Kasumi-1 (cell line): Measurements from ENCODE around the gene CPS1.

Experiments
- DNase-seq, 2 experiments: peaks; one replicate each; lab custom pipeline; 2025; lab: John Stamatoyannopoulos, UW

CPS1 gene

DNA sequence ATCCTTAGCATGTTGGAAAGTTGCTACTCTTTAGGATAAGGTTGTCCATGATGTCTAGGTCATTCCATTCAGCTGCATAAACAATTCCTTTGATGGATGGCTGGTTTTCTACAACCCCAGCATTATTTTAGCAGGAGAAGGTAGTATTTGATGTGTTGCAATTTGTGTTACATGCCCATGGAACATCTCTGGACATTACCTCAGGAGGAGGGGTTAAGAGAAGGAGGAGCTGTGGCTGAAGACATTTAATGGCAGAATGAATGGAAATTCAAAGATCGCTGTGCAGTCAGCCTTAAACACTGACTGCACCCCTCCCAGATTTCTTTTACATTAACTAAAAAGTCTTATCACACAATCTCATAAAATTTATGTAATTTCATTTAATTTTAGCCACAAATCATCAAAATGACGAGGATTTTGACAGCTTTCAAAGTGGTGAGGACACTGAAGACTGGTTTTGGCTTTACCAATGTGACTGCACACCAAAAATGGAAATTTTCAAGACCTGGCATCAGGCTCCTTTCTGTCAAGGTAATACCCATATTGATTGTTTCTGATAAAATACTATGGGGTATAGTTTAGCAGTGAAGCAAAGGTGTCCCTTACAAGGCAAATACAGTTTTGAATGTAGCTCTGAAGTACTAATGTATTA is at the start of gene CPS1:
Gene CPS1, plus strand, starts transcription at position 271 of the 652 bp plus-strand sequence. Its CDS starts 135 bp downstream, at position 406.
- DNase-seq = no peak

DNA sequence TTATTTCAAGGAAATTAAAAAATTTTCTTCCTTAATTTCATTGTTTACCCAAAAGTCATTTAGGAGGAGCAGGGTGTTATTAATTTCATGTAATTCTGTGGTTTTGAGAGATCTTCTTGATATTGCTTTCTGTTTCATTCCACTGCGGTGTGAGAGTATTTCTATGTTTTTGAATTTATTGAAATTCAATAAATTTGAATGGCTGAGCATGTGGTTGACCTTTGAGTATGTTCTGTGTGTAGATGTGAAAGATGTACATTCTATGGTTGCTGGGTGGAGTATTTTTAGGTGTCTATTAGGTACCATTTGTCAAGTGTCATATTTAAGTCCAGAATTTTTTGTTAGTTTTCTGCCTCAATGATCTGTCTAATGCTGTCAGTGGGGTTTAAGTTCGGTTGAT is 40.5 kb upstream of the CPS1 start:
- DNase-seq = no peak

DNA sequence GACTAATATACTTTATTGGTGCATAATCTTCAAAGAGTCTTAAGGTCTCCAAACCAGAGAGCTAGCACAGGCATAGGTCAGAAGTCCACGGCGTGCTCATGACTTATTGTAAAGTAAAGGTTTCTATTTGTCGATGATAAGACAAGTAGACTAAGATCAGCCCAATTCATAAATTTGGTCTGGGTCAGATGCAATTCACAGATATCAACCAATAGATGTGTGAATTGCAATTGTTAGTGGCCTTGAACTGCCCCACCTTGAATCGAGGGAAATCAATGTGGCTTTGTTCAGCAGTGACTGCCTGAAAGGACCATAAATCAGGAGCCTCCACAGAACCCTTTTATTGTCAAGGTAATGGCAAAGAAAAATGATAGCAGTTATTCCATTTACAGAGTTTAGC is 39.1 kb upstream of the CPS1 start:
- DNase-seq = no peak

DNA sequence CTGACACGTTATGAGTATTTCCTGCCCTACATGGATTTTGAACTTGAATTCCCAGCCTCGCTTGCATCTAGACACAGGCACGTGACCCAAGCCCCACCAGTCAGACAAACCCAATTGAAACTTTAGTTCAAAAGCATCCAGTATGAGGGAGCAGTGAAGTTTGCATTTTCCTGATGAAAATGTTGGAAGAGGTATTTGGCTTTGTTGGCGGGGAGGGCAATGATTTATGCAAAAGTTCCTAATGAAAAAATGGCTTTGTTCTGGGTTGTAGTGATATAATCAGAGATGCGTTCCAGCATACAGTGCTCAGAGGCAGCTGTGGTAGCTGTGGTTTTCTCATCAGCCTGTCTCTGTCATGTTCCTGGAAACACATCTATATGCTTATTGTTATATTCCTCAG is 36.8 kb upstream of the CPS1 start:
- DNase-seq = no peak

DNA sequence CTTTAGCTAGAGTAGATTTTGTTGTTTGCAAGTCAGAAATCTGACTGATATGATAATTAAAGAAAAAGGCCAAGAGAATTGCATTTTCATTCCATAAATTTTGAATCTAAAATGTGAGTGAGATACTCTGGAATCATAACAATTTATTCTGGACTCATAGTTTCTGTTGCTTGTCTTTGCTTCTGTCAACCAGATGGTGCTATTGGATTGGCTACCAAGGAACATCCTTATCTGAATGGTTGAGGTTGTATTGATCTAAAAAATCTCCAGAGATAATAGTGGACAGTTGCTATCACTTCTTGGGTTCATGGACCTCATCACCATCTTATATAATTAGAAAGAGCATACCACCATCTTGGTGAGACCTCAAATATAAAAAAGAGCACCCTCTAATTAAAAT is 34.0 kb upstream of the CPS1 start:
- no peak for DNase-seq

DNA sequence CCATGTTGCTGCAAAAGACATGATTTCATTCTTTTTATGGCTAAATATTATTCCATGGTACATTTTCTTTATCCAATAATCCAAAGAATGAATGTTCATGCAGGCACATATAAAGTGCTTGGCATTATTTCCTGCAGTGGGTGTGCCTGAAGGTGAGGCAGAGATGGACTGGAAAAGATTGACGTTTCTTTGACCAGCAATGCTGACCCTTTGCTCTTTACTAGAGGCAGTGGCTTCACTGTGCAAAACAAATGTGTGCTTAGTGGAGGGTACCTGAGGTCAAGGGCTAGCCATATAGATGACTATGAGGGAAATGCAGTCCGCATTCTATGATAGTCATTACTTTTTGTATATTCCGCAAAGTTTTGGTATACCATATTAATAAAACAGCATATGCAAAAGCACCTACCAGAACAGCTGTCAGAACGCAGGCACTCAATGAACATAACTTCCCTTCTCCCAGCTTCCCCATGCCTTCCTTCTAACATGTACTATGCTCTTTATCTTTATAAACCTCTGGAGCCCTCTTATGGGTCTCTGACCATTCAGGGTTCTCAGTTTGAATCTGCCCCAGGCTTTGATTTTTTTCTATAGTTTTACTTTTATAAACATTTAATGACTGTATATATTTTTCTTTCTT is 32.6 kb upstream of the CPS1 start:
- no peak for DNase-seq

DNA sequence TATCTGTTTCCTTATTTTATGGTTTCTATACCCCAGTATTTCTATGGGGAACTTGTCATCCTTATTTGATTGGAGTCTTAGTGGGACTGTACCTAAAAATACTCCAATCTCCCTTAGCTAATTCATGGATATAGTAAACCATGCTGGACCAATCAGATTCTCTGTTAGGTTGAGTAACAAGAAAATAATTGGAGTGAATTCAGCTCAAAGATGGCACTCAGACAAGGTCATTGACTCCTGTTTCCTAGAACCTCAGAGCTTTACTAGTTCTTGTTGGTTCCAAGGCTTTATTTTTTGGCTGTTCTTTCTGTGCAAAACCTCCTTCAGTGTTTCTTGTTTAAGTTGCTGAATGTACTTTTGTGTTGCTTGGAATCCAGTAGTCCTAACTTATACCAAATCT is 31.9 kb upstream of the CPS1 start:
- no peak for DNase-seq

DNA sequence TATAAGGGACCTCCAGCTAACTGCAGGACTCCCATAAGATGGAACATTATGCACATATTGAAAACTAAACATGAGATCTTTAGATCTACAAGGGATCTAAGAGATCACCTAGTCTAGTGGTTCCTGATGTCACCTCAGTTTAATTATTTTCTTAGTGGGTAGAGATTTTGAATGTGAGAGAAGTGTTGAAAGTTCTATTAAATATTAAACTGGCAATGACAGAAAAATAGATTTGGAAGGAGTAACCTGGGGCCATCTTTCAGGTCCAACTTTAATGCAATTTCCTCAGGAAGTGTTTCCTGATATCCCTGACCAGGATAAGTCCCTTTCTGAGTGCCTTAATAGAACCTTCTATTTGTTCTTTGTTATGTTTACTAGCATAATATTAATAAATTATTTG is 29.1 kb upstream of the CPS1 start:
- DNase-seq = no peak

DNA sequence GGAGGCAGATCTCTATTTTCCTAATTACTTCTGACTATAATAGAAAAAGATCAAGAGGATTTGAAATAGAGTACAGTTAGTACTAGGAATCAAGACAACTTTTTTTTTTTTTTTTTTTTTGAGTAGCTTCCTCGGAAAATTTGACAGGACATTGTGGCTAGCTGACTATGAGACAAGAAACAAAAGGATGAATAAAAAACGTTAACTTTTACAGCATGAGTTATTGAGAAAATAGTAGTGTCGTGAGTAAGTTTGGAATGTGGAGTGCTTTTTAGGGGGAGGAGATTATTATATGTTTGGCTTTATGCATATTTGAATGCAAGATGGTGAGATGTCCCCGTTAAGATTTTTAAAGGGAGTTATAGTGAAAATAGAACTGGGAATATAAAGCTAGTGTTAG is 27.7 kb upstream of the CPS1 start:
- no peak for DNase-seq

DNA sequence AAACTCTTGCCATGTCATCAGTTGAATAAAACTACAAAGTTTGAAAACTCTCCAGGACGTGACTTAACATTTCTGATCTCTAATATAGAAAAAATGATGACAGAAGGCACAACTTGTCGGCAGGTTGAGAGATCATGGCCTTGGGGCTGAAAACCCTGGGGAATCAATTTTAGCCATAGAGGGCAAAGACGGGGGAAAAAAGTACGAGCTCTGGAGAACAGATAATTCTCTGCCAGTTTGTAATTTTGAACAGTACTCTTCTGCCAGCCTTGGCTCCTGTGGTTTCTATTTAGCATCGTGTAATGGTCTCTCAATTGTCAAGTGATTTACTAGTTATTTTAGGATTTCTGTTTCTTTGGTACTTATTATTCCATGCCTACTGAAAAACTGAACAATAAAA is 25.3 kb upstream of the CPS1 start:
- no peak for DNase-seq

DNA sequence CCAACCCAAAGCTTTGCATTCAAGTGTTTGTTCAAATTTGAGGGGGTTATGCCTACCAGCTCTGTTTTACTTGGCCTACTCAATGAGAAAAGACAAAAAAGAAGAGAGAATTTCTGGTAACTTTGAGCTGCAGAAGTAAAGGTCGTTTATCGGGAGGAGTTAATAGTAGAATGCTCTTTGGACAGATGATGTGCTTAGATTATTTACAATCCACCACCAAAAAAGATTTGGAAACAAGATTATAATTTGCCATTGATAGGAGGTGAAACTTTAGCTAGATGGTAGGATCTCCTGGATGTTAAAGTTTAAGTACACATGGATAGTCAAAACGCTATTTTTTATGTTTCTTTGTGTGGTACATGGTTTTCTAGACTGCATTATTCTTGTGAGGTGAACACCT is 24.9 kb upstream of the CPS1 start:
- no peak for DNase-seq

DNA sequence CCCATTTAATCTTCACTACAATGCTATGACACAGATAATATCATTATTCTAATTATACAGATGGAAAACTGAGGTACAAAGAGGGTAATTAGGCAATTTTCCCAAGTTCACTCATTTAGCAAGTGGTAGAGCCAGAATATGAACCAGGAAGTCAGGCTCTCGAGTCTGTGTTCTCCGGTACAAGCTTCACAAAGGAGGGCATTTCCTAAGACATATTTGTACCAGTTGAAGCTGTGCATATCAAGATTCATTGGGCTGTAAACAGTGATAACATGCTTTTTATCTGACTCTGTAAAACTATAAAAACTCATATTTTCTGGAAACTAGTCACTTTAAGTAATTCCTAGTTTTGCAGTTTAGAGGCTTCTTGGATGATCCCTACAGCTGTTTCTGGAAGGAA is 23.0 kb upstream of the CPS1 start:
- no peak for DNase-seq

DNA sequence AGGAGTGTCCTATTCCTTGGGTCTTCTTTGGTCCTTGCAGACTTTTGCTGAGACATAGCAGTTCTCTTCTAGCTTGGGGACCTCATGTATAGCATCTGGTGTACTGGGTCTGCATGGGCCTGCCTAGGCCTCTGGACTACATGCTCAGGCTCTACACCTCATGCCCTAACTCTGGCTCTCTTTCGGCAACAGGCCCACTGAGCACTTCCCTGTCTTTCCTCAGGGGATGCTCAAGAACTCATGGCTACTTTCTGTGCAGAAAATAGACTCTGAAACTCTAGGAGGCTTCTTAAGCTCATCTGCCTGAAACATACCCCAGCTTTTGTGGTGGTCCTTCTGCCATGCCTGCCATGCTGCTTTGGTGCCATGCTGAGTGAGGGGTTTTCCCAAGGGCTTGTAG is 21.5 kb upstream of the CPS1 start:
- no peak for DNase-seq

DNA sequence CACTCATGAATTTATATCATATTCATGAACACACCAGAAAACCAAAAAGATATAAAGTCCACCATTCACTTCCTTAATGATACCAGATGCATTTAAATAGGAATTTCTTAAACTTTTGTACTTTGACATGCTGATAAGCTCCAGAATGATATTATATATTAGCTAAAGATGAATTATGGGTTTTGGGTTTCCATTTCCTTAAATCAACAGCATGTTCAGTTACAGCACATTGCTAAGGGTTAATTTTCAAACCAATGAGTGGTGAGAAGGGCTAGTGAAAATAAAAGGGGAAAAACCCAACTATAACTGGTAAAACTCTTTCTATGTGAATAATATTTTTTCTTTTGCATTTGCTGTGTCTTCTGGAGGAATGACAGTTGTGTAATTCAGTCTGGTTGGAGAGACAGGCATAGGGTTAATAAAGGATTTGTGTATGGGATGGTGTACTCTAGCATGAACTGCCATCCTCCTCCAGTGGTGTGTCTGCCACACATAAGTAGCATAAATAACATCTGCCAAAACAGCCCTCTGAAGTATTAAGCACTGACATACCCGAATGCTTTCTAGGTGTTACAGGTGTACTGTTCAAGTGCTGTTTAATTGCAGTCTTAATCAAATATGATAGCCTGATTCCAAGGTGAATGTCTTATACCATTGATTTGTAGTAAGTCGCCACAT is 19.3 kb upstream of the CPS1 start:
- no peak for DNase-seq

DNA sequence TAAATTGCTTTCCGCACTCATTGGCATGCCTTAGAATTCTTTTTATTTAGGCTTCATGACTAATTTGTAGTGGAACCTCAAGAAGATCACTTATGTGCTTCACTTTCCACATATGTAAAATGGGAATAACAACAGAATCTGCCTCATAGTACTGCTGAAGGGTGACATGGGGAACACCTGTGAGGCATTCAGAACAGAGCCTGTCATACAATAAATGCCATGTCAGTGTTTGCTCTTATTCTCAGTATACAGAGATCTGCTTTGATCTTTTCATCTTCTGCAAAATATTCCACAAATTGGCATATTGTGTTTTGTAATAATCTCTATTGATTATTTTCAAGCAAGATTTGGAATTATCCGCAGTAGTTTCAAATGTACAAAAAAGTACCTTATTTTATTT is 17.4 kb upstream of the CPS1 start:
- DNase-seq = no peak

DNA sequence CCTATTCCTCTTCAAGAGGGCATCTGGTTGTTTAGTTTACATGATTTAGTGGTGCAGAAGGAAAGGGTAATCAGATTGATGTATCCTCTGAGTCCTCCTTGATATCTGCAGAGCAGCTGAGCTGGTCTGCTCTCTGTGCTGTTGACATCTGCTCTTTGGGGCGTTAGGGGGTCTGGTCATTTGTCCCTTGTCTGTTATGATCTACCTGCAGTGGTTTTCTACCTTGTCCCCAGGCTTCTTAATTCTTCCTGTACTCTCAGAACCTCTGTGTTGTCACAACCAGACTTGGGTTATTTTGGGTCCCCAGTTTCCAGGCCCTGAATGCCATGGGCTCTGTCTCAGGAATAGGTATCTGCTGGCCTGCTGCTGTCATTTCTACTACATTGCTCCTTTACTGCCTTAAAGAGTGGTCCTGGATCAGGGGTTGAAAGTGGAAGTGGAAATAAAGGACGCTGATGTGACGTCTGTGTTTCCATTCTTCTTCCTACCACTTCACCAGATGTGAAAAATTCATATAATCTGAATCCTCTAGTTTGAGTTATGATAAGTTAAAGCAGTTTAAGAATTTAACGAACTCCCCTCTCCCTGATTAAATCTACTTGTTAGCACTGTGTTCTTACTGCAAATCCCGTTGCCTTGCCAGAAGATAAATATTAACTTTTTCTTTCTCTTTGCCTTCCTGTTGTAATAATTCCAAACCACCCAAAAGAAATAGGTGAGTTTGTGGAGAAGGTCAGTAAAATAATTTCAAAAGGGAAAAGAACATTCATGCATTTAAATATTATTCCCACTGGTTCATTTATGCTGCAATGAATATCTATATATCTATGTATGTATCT is 16.6 kb upstream of the CPS1 start:
- no peak for DNase-seq

DNA sequence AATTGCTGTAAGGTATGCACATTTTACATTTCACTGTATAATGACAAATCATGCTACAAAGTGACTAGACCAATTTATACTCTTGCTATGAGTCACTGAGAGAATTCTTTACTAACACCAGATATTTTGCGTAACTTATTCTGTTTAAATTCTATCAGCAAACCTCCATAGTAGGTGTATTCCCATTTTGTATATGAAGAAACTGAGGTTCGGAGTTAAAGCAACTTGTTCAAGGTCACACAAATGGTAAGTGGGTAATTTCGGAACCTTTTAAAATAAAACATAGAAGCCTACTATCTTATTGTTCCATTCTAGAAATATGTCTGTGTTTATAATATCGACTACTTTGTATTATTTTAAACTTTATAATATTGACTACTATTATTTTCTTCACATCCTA is 15.9 kb upstream of the CPS1 start:
- no peak for DNase-seq

DNA sequence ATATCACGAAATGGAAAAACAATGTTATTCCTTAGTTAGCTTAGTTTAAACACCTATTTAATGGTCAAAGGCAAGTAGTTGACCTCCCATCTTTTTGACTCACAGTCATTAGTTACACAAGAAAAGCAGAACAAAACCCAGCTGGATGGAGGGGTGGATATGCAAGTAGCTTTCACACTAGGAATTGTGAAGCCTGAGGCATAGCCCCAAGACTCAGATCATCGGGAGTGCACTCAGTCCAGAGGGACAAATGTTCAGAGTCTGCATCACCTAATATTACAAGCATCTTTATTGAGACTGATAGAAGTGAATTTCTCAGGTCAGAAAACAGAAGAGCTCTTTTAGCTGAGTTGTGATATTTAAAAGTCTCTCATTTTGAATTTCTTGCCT is 15.5 kb upstream of the CPS1 start:
- no peak for DNase-seq

DNA sequence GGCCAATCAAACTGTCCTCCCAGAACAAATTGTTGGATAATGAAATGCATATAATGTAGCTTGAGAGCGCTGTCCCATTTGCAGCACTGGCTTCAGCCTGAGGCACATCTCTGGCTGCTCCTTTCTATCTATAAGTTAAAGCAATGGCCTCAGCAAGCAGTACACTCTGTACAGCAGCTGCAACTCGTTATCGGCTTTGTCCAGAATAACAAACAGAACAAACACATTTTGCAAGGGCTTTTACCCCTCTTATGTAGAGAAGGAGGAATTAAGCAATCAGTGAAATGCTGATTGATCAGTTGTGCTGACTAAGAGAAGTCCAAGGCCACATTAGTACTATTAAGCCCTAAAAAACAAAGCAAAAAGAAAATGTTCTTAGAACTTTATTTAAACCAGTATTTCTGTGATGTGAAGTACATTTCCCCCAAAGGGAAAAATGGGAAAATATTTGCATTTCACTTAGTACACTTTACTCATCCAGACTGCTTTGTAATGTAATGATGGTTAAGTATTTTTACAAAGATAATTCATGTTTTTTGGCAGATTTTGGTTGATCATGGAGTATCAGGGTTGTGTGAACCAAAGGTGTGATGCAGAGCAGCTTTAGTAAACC is 15.0 kb upstream of the CPS1 start:
- DNase-seq = no peak

DNA sequence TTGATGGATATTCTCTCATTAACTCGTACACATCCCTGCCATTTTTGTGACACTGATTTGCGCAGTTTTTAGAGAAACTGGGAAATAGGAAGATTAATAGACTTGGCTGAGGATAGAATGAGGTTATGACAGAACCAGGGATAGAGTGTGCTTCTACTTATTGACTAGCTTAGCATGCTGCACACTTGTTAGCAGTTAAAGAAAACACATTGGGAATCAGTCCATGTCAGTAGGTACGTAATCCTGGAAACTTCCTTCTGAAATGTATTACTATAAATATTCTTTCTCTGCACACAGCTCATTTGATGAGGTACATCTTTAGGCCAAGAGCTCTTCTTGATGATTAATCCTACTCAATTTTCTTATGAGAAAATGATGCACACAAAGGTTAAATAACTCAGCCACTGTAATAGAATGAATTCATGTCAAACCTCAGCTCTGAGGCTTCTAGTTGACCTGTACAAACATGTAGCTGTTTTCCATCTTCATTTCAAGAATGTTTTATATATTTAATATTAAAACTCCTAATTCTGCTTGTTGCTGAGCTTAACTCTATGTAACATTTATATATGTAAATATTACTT is 12.3 kb upstream of the CPS1 start:
- DNase-seq = no peak

DNA sequence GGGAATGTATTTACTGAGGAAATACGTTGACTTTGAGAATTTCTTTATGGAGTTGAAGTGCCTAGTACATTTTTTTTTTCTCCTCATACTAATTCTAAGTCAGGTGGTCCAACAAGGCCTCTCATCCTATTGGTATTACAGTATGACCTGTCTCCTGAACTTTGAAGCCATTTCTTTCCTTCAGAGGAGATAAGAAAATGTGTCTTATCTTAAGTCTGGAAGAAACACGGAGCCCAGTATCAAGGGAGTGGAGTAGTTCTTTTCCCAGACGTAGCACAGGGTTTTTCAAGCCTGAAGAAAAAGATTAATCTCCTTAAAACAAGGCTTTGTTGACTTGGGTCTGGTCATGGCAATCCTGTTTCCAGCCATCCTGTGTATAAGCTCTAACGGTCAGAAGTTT is 11.6 kb upstream of the CPS1 start:
- no peak for DNase-seq
